H1 (cell line): ENCODE data around the gene KIZ. TPM values are rescaled to one million over a fixed set of nuclear protein-coding genes. Genes with fewer than 3 reads are reported as not detected.

Experiments used
- CTCF ChIA-PET: fragments of 300-600 bp; sonication (Branson Sonifier 250); formaldehyde crosslinking; loops from one replicate; lab custom pipeline; 2021; ENCODE audit not compliant: partially characterized antibody; lab: Charles Lee
- POLR2A ChIA-PET: fragments of 300-600 bp; sonication (Branson Sonifier 250); formaldehyde crosslinking; loops from one replicate; lab custom pipeline; 2021; ENCODE audit warnings: inconsistent platforms; ENCODE audit not compliant: partially characterized antibody; lab: Charles Lee
- DNase-seq, 2 experiments: peaks; one replicate each; pipeline versions ENCODE4 v3.0.0 to v3.0.0-alpha.2; 2010 to 2022; ENCODE audit warnings: low spot score in 2 of 2, low read depth in 1 of 2, mixed read lengths in 1 of 2
- FAIRE-seq: peaks from 2 replicates; lab custom pipeline; 2011; peaks lifted over from hg19 to GRCh38; lab: Jason Lieb, UNC
- H2AFZ ChIP-seq: 2 replicates; pipeline ENCODE4 v1.8.1; 2012; ENCODE audit warnings: low read length, inconsistent platforms
- H2AK5ac ChIP-seq: 2 replicates; pipeline ENCODE4 v1.6.1; 2013; ENCODE audit warnings: low read depth, low read length
- H2BK120ac ChIP-seq: replicated peaks from 2 replicates; pipeline ENCODE3; 2013; ENCODE audit warnings: low read depth, low read length, inconsistent platforms
- H2BK12ac ChIP-seq: 2 replicates; pipeline ENCODE4 v1.6.1; 2013; ENCODE audit warnings: low read depth, low read length
- H2BK15ac ChIP-seq: 2 replicates; pipeline ENCODE4 v1.6.1; 2013; ENCODE audit warnings: low read length
- H2BK20ac ChIP-seq: 2 replicates; pipeline ENCODE4 v1.6.1; 2013; ENCODE audit warnings: low read length
- H2BK5ac ChIP-seq: 2 replicates; pipeline ENCODE4 v1.6.1; 2013; ENCODE audit warnings: low read depth, low read length
- H3K14ac ChIP-seq: 2 replicates; pipeline ENCODE4 v1.6.1; 2013; ENCODE audit warnings: inconsistent platforms; ENCODE audit not compliant: insufficient read length
- H3K18ac ChIP-seq: 2 replicates; pipeline ENCODE4 v1.6.1; 2013; ENCODE audit warnings: low read length; ENCODE audit errors: extremely low read depth
- H3K23ac ChIP-seq: 2 replicates; pipeline ENCODE4 v1.6.1; 2013; ENCODE audit warnings: inconsistent platforms; ENCODE audit not compliant: insufficient read length
- H3K23me2 ChIP-seq: 2 replicates; pipeline ENCODE4 v1.6.1; 2013; ENCODE audit warnings: low read depth, low read length
- H3K27ac ChIP-seq: 2 replicates; pipeline ENCODE4 v1.6.1; 2011; ENCODE audit warnings: low read depth, low read length, inconsistent platforms
- H3K27me3 ChIP-seq, 4 experiments: replicated peaks in 1 of 4; 1 replicate in 1 of 4; 2 replicates in 3 of 4; pipeline versions ENCODE4 v1.6.1 to v1.8.1; 2011 to 2013; ENCODE audit warnings: low read length in 3 of 4, mild to moderate bottlenecking in 3 of 4, inconsistent platforms in 2 of 4, mixed read lengths in 2 of 4, moderate library complexity in 1 of 4; ENCODE audit not compliant: control insufficient read depth in 3 of 4, insufficient read depth in 3 of 4; ENCODE audit errors: extremely low read depth in 1 of 4
- H3K36me3 ChIP-seq, 4 experiments: 2 replicates each; pipeline versions ENCODE4 v1.6.1 to v1.8.1; 2011 to 2013; ENCODE audit warnings: mild to moderate bottlenecking in 4 of 4, low read length in 3 of 4, moderate library complexity in 2 of 4, control low read depth in 1 of 4, inconsistent platforms in 1 of 4; ENCODE audit not compliant: insufficient read depth in 4 of 4, control insufficient read depth in 2 of 4
- H3K4ac ChIP-seq: replicated peaks from 2 replicates; pipeline ENCODE3; 2013; ENCODE audit warnings: low read length, low read depth, mixed read lengths, inconsistent platforms; ENCODE audit not compliant: insufficient read length
- H3K4me1 ChIP-seq, 4 experiments: replicated peaks in 1 of 4; 1 replicate in 1 of 4; 2 replicates in 3 of 4; pipeline versions ENCODE4 v1.6.1 to v1.8.1; 2011 to 2013; ENCODE audit warnings: low read length in 3 of 4, inconsistent platforms in 2 of 4, mixed read lengths in 1 of 4; ENCODE audit not compliant: insufficient read depth in 4 of 4, control insufficient read depth in 3 of 4
- H3K4me2 ChIP-seq, 2 experiments: 2 replicates each; pipeline versions ENCODE4 v1.6.1 to v1.8.1; 2011 to 2013; ENCODE audit warnings: low read depth in 2 of 2, low read length in 2 of 2, control low read depth in 1 of 2, inconsistent platforms in 1 of 2, mild to moderate bottlenecking in 1 of 2; ENCODE audit not compliant: insufficient read depth in 1 of 2
- H3K4me3 ChIP-seq, 4 experiments: fragments of 200-600, 300-600 bp in 1 of 4; sonication (generic), shearing (Covaris generic), sonication (Bioruptor Twin) in 1 of 4; 2 replicates each; pipeline versions ENCODE4 v1.5.1 to v1.8.1; 2011 to 2016; ENCODE audit warnings: low read length in 4 of 4, low read depth in 3 of 4, control low read depth in 2 of 4, inconsistent platforms in 2 of 4, mild to moderate bottlenecking in 2 of 4, mixed read lengths in 1 of 4, moderate library complexity in 1 of 4; ENCODE audit not compliant: insufficient read depth in 2 of 4; ENCODE audit errors: extremely low read depth in 1 of 4
- H3K56ac ChIP-seq: replicated peaks from 2 replicates; pipeline ENCODE3; 2013; ENCODE audit warnings: low read depth, mild to moderate bottlenecking, mixed read lengths, low read length, inconsistent platforms; ENCODE audit not compliant: insufficient read length
- H3K79me1 ChIP-seq: 2 replicates; pipeline ENCODE4 v1.6.1; 2013; ENCODE audit warnings: low read depth, low read length, control low read depth
- H3K79me2 ChIP-seq, 2 experiments: 2 replicates each; pipeline versions ENCODE4 v1.6.1 to v1.8.1; 2012 to 2013; ENCODE audit warnings: low read length in 2 of 2, mild to moderate bottlenecking in 2 of 2, inconsistent platforms in 1 of 2; ENCODE audit not compliant: insufficient read depth in 2 of 2, control insufficient read depth in 1 of 2
- H3K9ac ChIP-seq, 4 experiments: replicated peaks in 1 of 4; 1 replicate in 1 of 4; 2 replicates in 3 of 4; pipeline versions ENCODE4 v1.6.1 to v1.8.1; 2011 to 2013; ENCODE audit warnings: low read depth in 3 of 4, low read length in 3 of 4, control low read depth in 2 of 4, mild to moderate bottlenecking in 2 of 4, moderate library complexity in 2 of 4, inconsistent platforms in 1 of 4; ENCODE audit errors: extremely low read depth in 1 of 4
- H3K9me3 ChIP-seq, 2 experiments: 2 replicates each; pipeline versions ENCODE4 v1.6.1 to v1.8.1; 2012 to 2013; ENCODE audit warnings: mild to moderate bottlenecking in 2 of 2, moderate library complexity in 2 of 2, control low read depth in 1 of 2, inconsistent platforms in 1 of 2, low read depth in 1 of 2, low read length in 1 of 2, mixed read lengths in 1 of 2; ENCODE audit not compliant: insufficient read depth in 2 of 2
- H4K20me1 ChIP-seq, 2 experiments: replicated peaks in 1 of 2; 2 replicates each; pipeline versions ENCODE3 to v1.8.1; 2011 to 2013; ENCODE audit warnings: inconsistent platforms in 2 of 2, low read length in 2 of 2, mild to moderate bottlenecking in 1 of 2; ENCODE audit not compliant: insufficient read depth in 2 of 2, control insufficient read depth in 1 of 2
- H4K5ac ChIP-seq: 2 replicates; pipeline ENCODE4 v1.6.1; 2013; ENCODE audit warnings: low read length, low read depth, mixed read lengths, inconsistent platforms; ENCODE audit not compliant: insufficient read length
- H4K8ac ChIP-seq: 2 replicates; pipeline ENCODE4 v1.8.0; 2013; ENCODE audit warnings: mild to moderate bottlenecking, moderate library complexity, low read length, inconsistent platforms; ENCODE audit not compliant: insufficient read depth; ENCODE audit errors: extremely low read depth
- H4K91ac ChIP-seq: replicated peaks from 2 replicates; pipeline ENCODE3; 2013; ENCODE audit warnings: low read length, mixed read lengths, inconsistent platforms; ENCODE audit not compliant: insufficient read length
- BCL11A ChIP-seq, 2 experiments: IDR thresholded peaks; one replicate each; pipeline ENCODE4 v1.6.1; 2011; ENCODE audit warnings: low read depth in 2 of 2, low read length in 2 of 2, mild to moderate bottlenecking in 2 of 2
- BRCA1 ChIP-seq: IDR thresholded peaks from 2 replicates; pipeline ENCODE4 v1.6.1; 2012; ENCODE audit warnings: low read depth, low read length, improper control_type of control experiment
- CBX8 ChIP-seq: fragments of 300-800, 300-1000 bp; sonication (generic); IDR thresholded peaks from 2 replicates; pipeline ENCODE4 v1.7.1; 2016; ENCODE audit warnings: low read depth, low read length, borderline replicate concordance
- CREB1 ChIP-seq: IDR thresholded peaks from 2 replicates; pipeline ENCODE4 v1.6.1; 2012; ENCODE audit warnings: inconsistent platforms
- GTF2F1 ChIP-seq: IDR thresholded peaks from 2 replicates; pipeline ENCODE4 v1.6.1; 2012; ENCODE audit warnings: low read depth, low read length, improper control_type of control experiment, borderline replicate concordance
- HDAC6 ChIP-seq: IDR thresholded peaks from one replicate; pipeline ENCODE4 v1.7.1; 2012; ENCODE audit warnings: low read depth, mild to moderate bottlenecking, inconsistent platforms, low read length, moderate library complexity
- JUND ChIP-seq: IDR thresholded peaks from 2 replicates; pipeline ENCODE4 v1.6.1; 2011; ENCODE audit warnings: mild to moderate bottlenecking, improper control_type of control experiment, low read length
- NRF1 ChIP-seq: IDR thresholded peaks from 2 replicates; pipeline ENCODE4 v1.6.1; 2011; ENCODE audit warnings: mild to moderate bottlenecking, low read depth, low read length, improper control_type of control experiment
- POLR2A ChIP-seq, 2 experiments: IDR thresholded peaks; 1 replicate in 1 of 2; 2 replicates in 1 of 2; pipeline ENCODE4 v1.6.1; 2011; ENCODE audit warnings: low read depth in 2 of 2, low read length in 2 of 2, mild to moderate bottlenecking in 2 of 2; ENCODE audit errors: control extremely low read depth in 1 of 2
- RAD21 ChIP-seq, 2 experiments: IDR thresholded peaks in 1 of 2; conservative IDR thresholded peaks in 1 of 2; 2 replicates each; pipeline ENCODE4 v1.6.1; 2011; ENCODE audit warnings: low read depth in 2 of 2, low read length in 2 of 2, improper control_type of control experiment in 1 of 2, inconsistent platforms in 1 of 2, mild to moderate bottlenecking in 1 of 2, moderate library complexity in 1 of 2
- SUZ12 ChIP-seq: fragments of 200-600 bp; sonication (generic); IDR thresholded peaks from 2 replicates; pipeline ENCODE4 v1.6.1; 2012; ENCODE audit warnings: mild to moderate bottlenecking, inconsistent platforms, low read length, moderate library complexity, mixed read lengths
- WGBS, 2 experiments: shearing (Covaris generic) in 1 of 2; methylation state at CpG; one replicate each; pipeline versions ENCODE4 v1.1.6 to v1.1.7; 2013 to 2015; ENCODE audit warnings: low lambda C conversion rate in 2 of 2, mixed read lengths in 2 of 2, inconsistent platforms in 1 of 2, low coverage in 1 of 2, missing lambda C conversion rate in 1 of 2; ENCODE audit not compliant: insufficient replicate concordance in 2 of 2, insufficient coverage in 1 of 2, insufficient read length in 1 of 2; ENCODE audit errors: extremely low coverage in 1 of 2, missing lambda C conversion rate in 1 of 2; 5-methylcytosine and 5-hydroxymethylcytosine counted together
- polyA plus RNA-seq, 7 experiments: library from polyadenylated mRNA; depleted of rRNA in 3 of 7; stranded (reverse) in 5 of 7; unstranded in 2 of 7; fragments of >200 nt in 5 of 7; fragments of 200-250 nt in 2 of 7; gene quantifications; 1 replicate in 5 of 7; 2 replicates in 1 of 7; 4 replicates in 1 of 7; pipeline versions ENCODE4 v1.2.1 to v1.2.3, GENCODE V29; 2011 to 2013; ENCODE audit warnings: missing spikeins in 2 of 7, mixed read lengths in 2 of 7
- total RNA-seq: library from RNA; stranded (reverse); fragmentation: NEBNext Ultra II Directional; extraction: Animal tissue kit (Norgen Biotek cat#: 25700); gene quantifications from 2 replicates; pipeline ENCODE4 v1.2.1, GENCODE V29; 2021

The KIZ gene
- total and polyA plus RNA-seq, 2 of the 8 experiments (the other 6 are each of a cell fraction or from before 2014, with no cell fraction given), result 13.0 to 51.7 TPM

GRCh38 chr20:21137078-21137477 is 11.2 kb downstream of the KIZ start:
- Histone ChIP-seq H3K9me3 (no peaks in the 10 kb centered on the region), H2BK20ac (no peak overlapping the region)
- TF ChIP-seq BCL11A (IDR thresholded peaks at IDR 0.05; ENCODE audit: low read depth in 2 of 2, low read length in 2 of 2) (no peak), GTF2F1 (no peak), BRCA1 (no peak), POLR2A (IDR thresholded peaks at IDR 0.05; ENCODE audit: control extremely low read depth in 1 of 2, low read depth in 2 of 2, low read length in 2 of 2) (no peak), NRF1 (no peak), JUND (no peak), SUZ12 (no peak), CBX8 (no peak), CREB1 (no peak), RAD21 (IDR thresholded peaks at IDR 0.05 in 1 of 2, conservative IDR thresholded peaks at IDR 0.05 in 1 of 2; ENCODE audit: low read depth in 2 of 2, low read length in 2 of 2) (no peak), HDAC6 (no peak)
- TF ChIP-seq, all 59 proteins: peak for 0
- FAIRE-seq, result no peak
- no peak overlapping the region for H4K5ac ChIP-seq
- peak overlapping the region in 1 of 4 experiments; percentile 28; a peak in 1 of 7 replicates for H3K9ac ChIP-seq
- H3K4ac ChIP-seq, result no peak overlapping the region
- H3K23me2 ChIP-seq, result peaks cover 3% of the 10 kb centered on the region; the same call in 1 of the 2 replicates
- no peak overlapping the region for H4K8ac ChIP-seq
- DNase-seq, result peak in 1 of 2 experiments; percentile 38
- H3K4me2 ChIP-seq, result no peak overlapping the region
- ChIA-PET POLR2A (interaction anchor here (1.0 kb wide), 3 partner anchors 11 to 37 kb away, joined by 3 read pairs; partner anchors contain the start of gene KIZ), CTCF (interaction anchor here (0.7 to 1.7 kb wide), 7 partner anchors 14 to 273 kb away, joined by 3 to 5 read pairs (median 3); no protein-coding TSS in a partner anchor)
- no peak overlapping the region for H3K18ac ChIP-seq
- no peaks in the 10 kb centered on the region for H3K79me2 ChIP-seq
- H3K23ac ChIP-seq, result no peak overlapping the region
- H4K20me1 ChIP-seq, result no peaks in the 10 kb centered on the region
- H2BK120ac ChIP-seq, result no peak overlapping the region
- no peak overlapping the region for H2BK12ac ChIP-seq
- no peak overlapping the region for H3K14ac ChIP-seq
- no peak overlapping the region for H3K4me3 ChIP-seq
- H2AFZ ChIP-seq, result no peak overlapping the region
- H4K91ac ChIP-seq, result no peak overlapping the region
- no peak overlapping the region for H2BK15ac ChIP-seq
- WGBS, 2 experiments, result 92% methylated on average over 1 of the region's 1 CpG; no CpG with 5 or more reads in 1 of the 2 experiments
- H2AK5ac ChIP-seq, result no peak overlapping the region
- peaks cover 4% of the 10 kb centered on the region; the same call in 1 of the 2 replicates for H3K79me1 ChIP-seq
- peaks cover 0 to 24% (median 1%) of the 10 kb centered on the region in 4 experiments; a peak in 2 of 8 replicates for H3K36me3 ChIP-seq
- no peak overlapping the region for H3K56ac ChIP-seq
- no peaks in the 10 kb centered on the region for H3K27me3 ChIP-seq
- peaks cover 0 to 3% (median 0%) of the 10 kb centered on the region in 4 experiments; a peak in 2 of 7 replicates for H3K4me1 ChIP-seq
- H3K27ac ChIP-seq, result no peak overlapping the region
- H2BK5ac ChIP-seq, result no peak overlapping the region
